Measurements from ENCODE around the gene THSD4. TPM values are rescaled to one million over a fixed set of nuclear protein-coding genes. Genes with fewer than 3 reads are reported as not detected.

Gene THSD4
- total and polyA plus RNA-seq, 8 donors: 15.7 to 43.3 (median 19.1) TPM

DNA sequence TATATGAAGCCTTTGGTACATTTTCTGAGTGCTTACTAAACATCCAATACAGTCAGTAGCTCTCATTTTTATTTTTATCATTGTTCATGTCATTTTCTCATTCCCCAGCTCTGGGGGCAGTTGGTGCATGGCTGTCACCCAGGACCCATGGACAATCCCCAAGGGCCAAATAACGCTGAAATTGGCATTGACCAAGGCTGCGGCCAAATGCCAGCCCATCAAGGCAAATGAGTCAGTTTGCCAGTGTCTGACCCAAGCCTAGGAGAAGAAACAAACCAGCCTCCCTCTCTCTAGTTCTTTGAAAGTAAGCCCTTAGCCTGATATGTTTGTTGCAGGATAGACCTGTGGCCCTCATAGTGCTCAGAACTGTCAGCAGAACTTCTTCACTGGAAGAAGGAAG, 219.2 kb downstream of the THSD4 start:
- no peaks in the 10 kb centered on the region for H3K27me3 ChIP-seq
- H3K27ac ChIP-seq: no peak overlapping the region
- peaks cover 0 to 16% of the 10 kb centered on the region in 2 donors for H3K4me1 ChIP-seq
- no peak overlapping the region for H3K4me3 ChIP-seq
- no peaks in the 10 kb centered on the region for H3K9me3 ChIP-seq
- intact Hi-C loops (cut with DNase I): no loop called here
- TF ChIP-seq, protein P1, sequence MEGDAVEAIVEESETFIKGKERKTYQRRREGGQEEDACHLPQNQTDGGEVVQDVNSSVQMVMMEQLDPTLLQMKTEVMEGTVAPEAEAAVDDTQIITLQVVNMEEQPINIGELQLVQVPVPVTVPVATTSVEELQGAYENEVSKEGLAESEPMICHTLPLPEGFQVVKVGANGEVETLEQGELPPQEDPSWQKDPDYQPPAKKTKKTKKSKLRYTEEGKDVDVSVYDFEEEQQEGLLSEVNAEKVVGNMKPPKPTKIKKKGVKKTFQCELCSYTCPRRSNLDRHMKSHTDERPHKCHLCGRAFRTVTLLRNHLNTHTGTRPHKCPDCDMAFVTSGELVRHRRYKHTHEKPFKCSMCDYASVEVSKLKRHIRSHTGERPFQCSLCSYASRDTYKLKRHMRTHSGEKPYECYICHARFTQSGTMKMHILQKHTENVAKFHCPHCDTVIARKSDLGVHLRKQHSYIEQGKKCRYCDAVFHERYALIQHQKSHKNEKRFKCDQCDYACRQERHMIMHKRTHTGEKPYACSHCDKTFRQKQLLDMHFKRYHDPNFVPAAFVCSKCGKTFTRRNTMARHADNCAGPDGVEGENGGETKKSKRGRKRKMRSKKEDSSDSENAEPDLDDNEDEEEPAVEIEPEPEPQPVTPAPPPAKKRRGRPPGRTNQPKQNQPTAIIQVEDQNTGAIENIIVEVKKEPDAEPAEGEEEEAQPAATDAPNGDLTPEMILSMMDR (IDR thresholded peaks at IDR 0.05): no peak
- ATAC-seq (no peak), DNase-seq (no peak)
- H3K36me3 ChIP-seq: no peaks in the 10 kb centered on the region

DNA sequence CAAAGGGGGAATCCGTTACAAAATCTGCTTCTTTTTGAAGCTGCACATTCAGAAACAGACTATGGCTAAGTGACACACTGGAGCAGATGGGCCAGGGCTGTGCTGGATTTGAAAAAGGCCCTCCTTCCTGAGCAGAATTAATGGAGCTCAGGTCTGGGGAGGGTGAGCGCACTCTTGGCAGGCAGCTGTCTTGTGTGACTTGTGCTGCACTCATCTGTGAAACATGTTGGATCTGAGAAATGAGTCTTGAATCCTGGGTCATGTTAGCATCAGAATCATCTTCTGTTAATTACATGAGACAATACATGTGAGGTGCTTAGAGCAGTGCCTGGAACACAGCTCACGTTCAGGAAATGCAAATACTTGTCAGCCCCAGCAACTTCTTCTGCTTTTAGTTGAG, 219.6 kb downstream of the THSD4 start:
- Histone ChIP-seq H3K36me3 (no peaks in the 10 kb centered on the region), H3K27me3 (no peaks in the 10 kb centered on the region), H3K9me3 (no peaks in the 10 kb centered on the region), H3K27ac (no peak overlapping the region), H3K4me1 (peaks cover 0 to 12% of the 10 kb centered on the region in 2 donors), H3K4me3 (no peak overlapping the region)
- intact Hi-C loops (cut with DNase I): no loop called here
- DNase-seq (no peak), ATAC-seq (no peak)
- TF ChIP-seq, protein P1 (IDR thresholded peaks at IDR 0.05): no peak

DNA sequence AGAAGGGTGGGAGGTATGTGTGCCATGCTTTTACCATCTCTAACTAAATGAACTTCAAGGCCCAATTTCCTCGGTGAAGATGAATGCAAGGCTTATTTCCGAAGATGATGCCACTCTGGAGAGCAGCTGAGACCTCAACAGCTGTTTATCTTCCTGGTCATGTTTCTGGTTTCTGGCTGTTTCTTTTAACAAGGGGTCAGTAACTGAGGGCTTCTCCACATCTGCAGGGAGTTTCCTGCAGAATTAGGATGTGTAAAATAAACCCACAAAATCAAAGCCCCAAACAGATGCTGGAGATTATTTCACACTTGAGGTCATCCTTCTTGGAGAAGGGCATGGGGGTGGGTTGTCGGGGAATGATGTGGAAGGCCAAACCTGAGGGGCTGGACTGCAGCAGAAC, 220.3 kb downstream of the THSD4 start:
- Histone ChIP-seq H3K27ac (no peak overlapping the region), H3K27me3 (no peaks in the 10 kb centered on the region), H3K4me3 (no peak overlapping the region), H3K4me1 (peaks cover 0 to 11% of the 10 kb centered on the region in 2 donors), H3K9me3 (no peaks in the 10 kb centered on the region), H3K36me3 (no peaks in the 10 kb centered on the region)
- DNase-seq (no peak), ATAC-seq (no peak)
- TF ChIP-seq, protein P1 (IDR thresholded peaks at IDR 0.05): no peak
- intact Hi-C loops (cut with DNase I): no loop called here

DNA sequence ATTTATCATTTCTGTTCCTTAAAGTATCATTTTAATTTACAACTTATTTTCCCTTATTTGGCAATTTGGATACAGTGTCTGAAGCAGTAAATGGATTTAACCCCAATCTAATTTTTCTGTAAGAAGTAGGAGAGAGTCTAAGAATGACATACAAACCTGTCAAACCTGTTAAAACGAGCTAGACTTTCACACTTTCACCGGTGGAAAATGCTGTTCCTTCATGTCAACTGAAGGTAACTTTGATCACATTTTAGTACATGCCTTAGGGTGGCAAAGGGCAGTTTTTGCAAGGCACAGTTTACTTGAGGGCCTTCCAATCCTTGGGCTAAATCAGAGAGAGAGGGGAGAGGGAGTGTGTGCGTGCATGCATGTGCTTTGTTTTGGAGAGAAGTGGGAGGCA, 221.4 kb downstream of the THSD4 start:
- Histone ChIP-seq H3K9me3 (no peaks in the 10 kb centered on the region), H3K27ac (no peak overlapping the region), H3K27me3 (no peaks in the 10 kb centered on the region), H3K36me3 (no peaks in the 10 kb centered on the region), H3K4me3 (no peak overlapping the region), H3K4me1 (peaks cover 0 to 11% of the 10 kb centered on the region in 2 donors)
- intact Hi-C loops (cut with DNase I): no loop called here
- TF ChIP-seq, protein P1 (IDR thresholded peaks at IDR 0.05): no peak
- peak; percentile 12 for ATAC-seq
- no peak for DNase-seq

DNA sequence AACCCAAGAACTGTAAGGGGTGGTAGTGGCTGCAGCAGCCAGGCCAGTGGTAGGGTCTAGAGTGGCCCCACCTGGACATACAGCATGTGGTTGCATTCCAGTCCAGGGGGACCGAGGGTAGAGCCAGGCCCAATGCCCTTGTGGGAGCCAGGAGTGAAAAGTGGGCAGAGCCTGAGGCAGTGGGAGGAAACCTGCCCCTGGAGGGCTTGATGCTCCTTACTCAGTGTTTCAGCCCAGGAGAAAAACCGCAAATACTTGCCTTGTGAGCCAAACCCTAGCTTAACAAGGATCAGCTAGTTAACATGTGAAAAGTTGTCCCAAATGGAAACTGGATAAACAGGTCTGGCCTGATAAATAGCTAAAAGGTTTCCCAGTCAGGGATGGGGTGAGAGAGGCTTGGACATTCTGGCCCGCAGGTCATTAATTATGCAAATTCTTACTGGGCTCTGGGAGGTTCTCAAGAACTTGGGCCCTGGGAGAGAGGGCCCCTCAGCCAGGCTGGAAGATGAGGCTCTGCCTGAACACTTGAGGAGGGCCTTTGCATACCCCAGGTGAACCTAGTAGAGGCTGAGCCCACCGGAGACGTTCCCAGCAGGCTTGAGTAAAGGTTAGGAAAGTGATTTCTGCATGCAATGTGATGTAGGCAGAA, 222.1 kb downstream of the THSD4 start:
- Histone ChIP-seq H3K9me3 (no peaks in the 10 kb centered on the region), H3K27ac (no peak overlapping the region), H3K36me3 (no peaks in the 10 kb centered on the region), H3K27me3 (no peaks in the 10 kb centered on the region), H3K4me1 (peaks cover 0 to 11% of the 10 kb centered on the region in 2 donors), H3K4me3 (no peak overlapping the region)
- DNase-seq (peak in 1 of 4 donors; percentile 67), ATAC-seq (peak; percentile 90)
- intact Hi-C loops (cut with DNase I): no loop called here
- TF ChIP-seq, protein P1 (IDR thresholded peaks at IDR 0.05): no peak
